GM23248 (cell line): Measurements from ENCODE around the gene DUSP15. TPM values are rescaled to one million over a fixed set of nuclear protein-coding genes. Genes with fewer than 3 reads are reported as not detected.

Experiments
- DNase-seq: peaks from one replicate; pipeline ENCODE4 v3.0.0-alpha.2; 2015
- H2AFZ ChIP-seq: fragments of 200-600 bp; sonication (generic); 2 replicates; pipeline ENCODE4 v1.6.1; 2016; ENCODE audit warnings: antibody characterized with exemption
- H3F3A ChIP-seq: fragments of 200-600 bp; sonication (generic); 2 replicates; pipeline ENCODE4 v1.6.1; 2016; ENCODE audit warnings: mild to moderate bottlenecking, antibody characterized with exemption, mixed run types; ENCODE audit not compliant: insufficient read depth
- H3K27ac ChIP-seq: fragments of 200-600 bp; sonication (generic); 2 replicates; pipeline ENCODE4 v1.5.1; 2016; ENCODE audit warnings: mild to moderate bottlenecking
- H3K27me3 ChIP-seq: fragments of 200-600 bp; sonication (generic); replicated peaks from 2 replicates; pipeline ENCODE4 v1.6.1; 2016; ENCODE audit warnings: mild to moderate bottlenecking; ENCODE audit not compliant: insufficient read depth
- H3K36me3 ChIP-seq: fragments of 200-600 bp; sonication (generic); 2 replicates; pipeline ENCODE4 v1.6.1; 2016; ENCODE audit warnings: low read depth, mild to moderate bottlenecking
- H3K4me1 ChIP-seq: fragments of 200-600 bp; sonication (generic); 2 replicates; pipeline ENCODE4 v1.6.1; 2016; ENCODE audit warnings: mild to moderate bottlenecking; ENCODE audit not compliant: insufficient read depth
- H3K4me2 ChIP-seq: fragments of 200-600 bp; sonication (generic); one replicate; pipeline ENCODE4 v1.6.1; 2016; ENCODE audit warnings: mild to moderate bottlenecking; ENCODE audit not compliant: unreplicated experiment
- H3K4me3 ChIP-seq: fragments of 200-600 bp; sonication (generic); 2 replicates; pipeline ENCODE4 v1.5.1; 2016; ENCODE audit warnings: mild to moderate bottlenecking
- H3K79me2 ChIP-seq: fragments of 200-600 bp; sonication (generic); 2 replicates; pipeline ENCODE4 v1.6.1; 2016; ENCODE audit warnings: mild to moderate bottlenecking; ENCODE audit not compliant: insufficient read depth
- H3K9ac ChIP-seq: fragments of 200-600 bp; sonication (generic); 2 replicates; pipeline ENCODE4 v1.6.1; 2016; ENCODE audit warnings: mild to moderate bottlenecking
- H3K9me2 ChIP-seq: fragments of 200-600 bp; sonication (generic); 2 replicates; pipeline ENCODE4 v1.6.1; 2016; ENCODE audit warnings: mixed run types, mild to moderate bottlenecking, moderate library complexity; ENCODE audit not compliant: insufficient read depth
- H3K9me3 ChIP-seq: fragments of 200-600 bp; sonication (generic); one replicate; pipeline ENCODE4 v1.6.1; 2017; ENCODE audit warnings: low read depth
- H4K20me1 ChIP-seq: fragments of 200-600 bp; sonication (generic); 2 replicates; pipeline ENCODE4 v1.6.0; 2016; ENCODE audit not compliant: insufficient read depth
- EZH2 ChIP-seq: fragments of 200-600 bp; sonication (generic); IDR thresholded peaks from 2 replicates; pipeline ENCODE4 v1.6.1; 2018; ENCODE audit warnings: antibody characterized with exemption, mild to moderate bottlenecking; ENCODE audit not compliant: insufficient read depth, poor library complexity, severe bottlenecking
- EZH2phosphoT487 ChIP-seq: fragments of 200-600 bp; sonication (generic); IDR thresholded peaks from 2 replicates; pipeline ENCODE4 v1.6.1; 2018; ENCODE audit warnings: antibody characterized with exemption, moderate library complexity, mild to moderate bottlenecking, low read depth; ENCODE audit not compliant: insufficient read depth
- WGBS, 2 experiments: methylation state at CpG; one replicate each; pipeline ENCODE4 v1.1.6; 2015 to 2017; ENCODE audit warnings: low lambda C conversion rate in 2 of 2, low coverage in 1 of 2; ENCODE audit errors: missing lambda C conversion rate in 2 of 2; 5-methylcytosine and 5-hydroxymethylcytosine counted together
- in situ Hi-C: fragments of 300-500 bp; cut with MboI; formaldehyde crosslinking; loops from 2 replicates; pipeline ENCODE4 v1.15.0; 2020
- polyA plus RNA-seq: library from polyadenylated mRNA; unstranded; fragments of >200 nt; fragmentation: Nextera tagmentation; extraction: Ambion mirVana; gene quantifications from 2 replicates; pipeline ENCODE4 v1.2.1, GENCODE V29; 2016
- total RNA-seq: library from RNA; depleted of rRNA; stranded (reverse); fragments of >200 nt; shearing (Covaris generic); gene quantifications from 2 replicates; pipeline ENCODE4 v1.2.3, GENCODE V29; 2014

The DUSP15 gene
- total and polyA plus RNA-seq, 2 experiments from 2014 or later: not detected

DNA sequence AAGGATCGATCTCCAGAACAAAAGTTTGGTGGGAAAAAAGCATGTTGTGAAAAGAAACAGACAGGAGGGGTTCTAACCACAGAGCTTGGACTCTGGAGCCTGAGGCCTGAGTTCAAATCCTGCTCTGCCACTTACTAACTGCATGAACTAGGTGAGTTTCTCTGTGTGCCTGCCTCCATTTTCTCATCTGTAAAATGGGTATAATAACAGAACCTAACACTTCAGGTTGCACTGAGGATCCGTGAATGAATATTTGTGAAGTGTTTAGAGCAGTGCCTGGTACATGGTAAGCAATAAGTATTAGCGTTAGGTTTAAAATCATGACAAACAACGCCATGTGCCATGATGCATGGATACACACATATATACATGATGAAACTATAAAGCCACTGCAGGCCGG is 36.7 kb upstream of the DUSP15 start:
- Histone ChIP-seq H3K4me1 (no peaks in the 10 kb centered on the region), H4K20me1 (no peaks in the 10 kb centered on the region), H3K36me3 (no peaks in the 10 kb centered on the region), H3K9ac (no peak overlapping the region), H3K4me2 (no peak overlapping the region), H3K27ac (no peak overlapping the region), H3K27me3 (peaks cover 8% of the 10 kb centered on the region), H3K9me3 (no peaks in the 10 kb centered on the region), H3K9me2 (no peaks in the 10 kb centered on the region), H3K4me3 (no peak overlapping the region), H3F3A (no peaks in the 10 kb centered on the region), H3K79me2 (no peaks in the 10 kb centered on the region), H2AFZ (no peak overlapping the region)
- DNase-seq: no peak
- in situ Hi-C loops: no loop called here
- 56 to 58% methylated on average over 5 of the region's 5 CpGs for WGBS, 2 experiments
- TF ChIP-seq EZH2 (no peak), EZH2phosphoT487 (no peak)

DNA sequence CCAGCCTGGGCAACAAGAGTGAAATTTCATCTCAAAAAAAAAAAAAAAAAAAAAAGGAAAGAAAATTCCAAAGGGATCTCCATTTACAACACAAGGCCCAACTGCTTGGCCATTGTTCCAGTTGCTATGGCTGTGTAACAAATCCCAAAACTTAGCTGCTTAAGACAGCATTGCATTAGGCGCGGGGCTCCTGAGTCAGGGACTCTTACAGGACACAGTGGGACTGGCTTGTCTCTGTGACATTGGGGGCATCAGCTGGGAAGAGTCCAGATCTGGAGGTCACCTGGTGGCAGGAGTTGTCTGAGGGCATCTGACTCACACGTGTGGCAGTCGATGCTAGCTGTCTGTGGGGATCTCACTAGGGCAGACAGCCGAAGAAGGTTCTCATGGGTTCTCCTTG is 35.7 kb upstream of the DUSP15 start:
- 50 to 59% methylated on average over 5 of the region's 5 CpGs for WGBS, 2 experiments
- H3K36me3 ChIP-seq: no peaks in the 10 kb centered on the region
- in situ Hi-C loops: no loop called here
- H3K4me1 ChIP-seq: no peaks in the 10 kb centered on the region
- H3K4me3 ChIP-seq: no peak overlapping the region
- no peak overlapping the region for H3K9ac ChIP-seq
- no peaks in the 10 kb centered on the region for H3K79me2 ChIP-seq
- DNase-seq: no peak
- no peaks in the 10 kb centered on the region for H3K9me2 ChIP-seq
- TF ChIP-seq EZH2phosphoT487 (no peak), EZH2 (no peak)
- H2AFZ ChIP-seq: no peak overlapping the region
- H3K27ac ChIP-seq: no peak overlapping the region
- peaks cover 5% of the 10 kb centered on the region for H3K27me3 ChIP-seq
- H4K20me1 ChIP-seq: no peaks in the 10 kb centered on the region
- H3F3A ChIP-seq: no peaks in the 10 kb centered on the region
- H3K9me3 ChIP-seq: no peaks in the 10 kb centered on the region
- no peak overlapping the region for H3K4me2 ChIP-seq

DNA sequence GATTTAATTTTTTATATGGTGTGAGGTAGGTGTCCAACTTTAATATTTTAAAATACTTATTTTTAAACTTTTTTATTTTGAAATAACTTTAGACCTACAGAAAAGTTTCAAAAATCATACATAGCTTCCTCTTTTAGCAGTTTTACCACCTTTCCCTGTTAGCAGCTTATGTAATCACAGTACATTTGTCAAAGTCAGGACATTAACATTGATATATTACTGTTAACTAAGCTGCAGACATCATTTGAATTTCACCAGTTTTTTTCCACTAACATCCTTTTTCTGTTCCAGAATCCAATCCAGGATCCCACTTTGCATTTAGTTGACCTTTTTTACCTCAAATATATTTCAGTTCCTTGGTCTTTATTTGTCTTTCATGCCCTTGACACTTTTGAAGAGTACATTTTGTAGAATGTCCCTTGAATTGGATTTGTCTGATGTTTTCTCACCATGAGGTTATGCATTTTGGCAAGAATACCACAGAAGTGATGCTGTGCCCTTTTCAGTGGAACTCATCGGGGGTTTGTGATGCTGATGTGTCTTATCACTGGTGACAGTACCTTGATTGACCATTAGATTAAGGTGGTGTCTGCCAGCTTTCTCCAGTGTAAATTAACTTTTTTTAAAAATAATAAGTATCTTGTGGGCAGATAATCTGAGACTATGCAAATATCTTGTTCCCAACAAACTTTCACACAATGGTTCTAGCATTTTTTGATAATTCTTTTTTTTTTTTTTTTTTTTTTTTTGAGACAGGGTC is 33.5 kb upstream of the DUSP15 start:
- no peak for TF ChIP-seq EZH2phosphoT487
- TF ChIP-seq EZH2: no peak
- WGBS, 2 experiments: 20 to 21% methylated on average over 1 of the region's 1 CpG
- H2AFZ ChIP-seq: no peak overlapping the region
- H3K4me3 ChIP-seq: no peak overlapping the region
- no peaks in the 10 kb centered on the region for H3K9me2 ChIP-seq
- H3K4me1 ChIP-seq: no peaks in the 10 kb centered on the region
- no peaks in the 10 kb centered on the region for H3K36me3 ChIP-seq
- H3K4me2 ChIP-seq: no peak overlapping the region
- H3K27ac ChIP-seq: no peak overlapping the region
- no peaks in the 10 kb centered on the region for H3F3A ChIP-seq
- in situ Hi-C loops: no loop called here
- DNase-seq: no peak
- H3K9me3 ChIP-seq: no peaks in the 10 kb centered on the region
- H3K9ac ChIP-seq: no peak overlapping the region
- H3K79me2 ChIP-seq: no peaks in the 10 kb centered on the region
- H4K20me1 ChIP-seq: no peaks in the 10 kb centered on the region
- H3K27me3 ChIP-seq: peaks cover 5% of the 10 kb centered on the region; the same call in 1 of the 2 replicates

- DNase-seq: no peak
- Histone ChIP-seq H3K36me3 (no peaks in the 10 kb centered on the region), H3K9me3 (no peaks in the 10 kb centered on the region), H2AFZ (no peak overlapping the region), H3K79me2 (no peaks in the 10 kb centered on the region), H3K27me3 (peaks cover 5% of the 10 kb centered on the region; the same call in 1 of the 2 replicates), H3K9me2 (no peaks in the 10 kb centered on the region), H3K4me2 (no peak overlapping the region), H3K4me3 (no peak overlapping the region), H3K4me1 (no peaks in the 10 kb centered on the region), H4K20me1 (no peaks in the 10 kb centered on the region), H3F3A (no peaks in the 10 kb centered on the region), H3K9ac (no peak overlapping the region), H3K27ac (no peak overlapping the region)
- 65 to 70% methylated on average over 6 of the region's 6 CpGs for WGBS, 2 experiments
- in situ Hi-C loops: no loop called here
- TF ChIP-seq EZH2 (no peak), EZH2phosphoT487 (no peak)
Observed at GRCh38 chr20:31901615-31902014, 31.3 kb upstream of the DUSP15 start.

DNA sequence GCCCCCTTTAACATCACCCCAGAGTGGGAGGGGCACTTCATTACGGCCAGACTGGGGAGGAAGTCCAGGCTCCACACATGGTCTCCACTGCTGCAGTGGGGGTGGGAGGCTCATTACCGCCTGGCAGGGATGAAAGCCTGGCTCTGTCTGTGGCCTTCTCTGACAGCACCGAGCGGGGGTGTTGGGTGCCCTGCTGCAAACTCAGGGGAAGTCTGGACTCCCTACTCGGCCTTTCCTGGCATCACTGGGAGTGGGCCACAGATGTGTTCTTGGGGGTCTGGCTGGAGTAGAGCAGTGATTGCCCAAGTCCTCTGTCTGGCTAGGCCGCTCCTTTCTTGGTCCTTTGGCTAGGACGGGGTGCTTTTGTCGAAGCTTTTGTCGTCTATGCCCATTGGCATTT is 27.2 kb upstream of the DUSP15 start:
- no peak for DNase-seq
- Histone ChIP-seq H3K9ac (no peak overlapping the region), H3K36me3 (no peaks in the 10 kb centered on the region), H3K4me3 (no peak overlapping the region), H3K4me2 (no peak overlapping the region), H4K20me1 (no peaks in the 10 kb centered on the region), H3K9me2 (no peaks in the 10 kb centered on the region), H3K4me1 (no peaks in the 10 kb centered on the region), H3F3A (no peaks in the 10 kb centered on the region), H3K79me2 (no peaks in the 10 kb centered on the region), H2AFZ (no peak overlapping the region), H3K27ac (no peak overlapping the region), H3K27me3 (peaks cover 5% of the 10 kb centered on the region), H3K9me3 (no peaks in the 10 kb centered on the region)
- WGBS, 2 experiments: 41 to 50% methylated on average over 9 of the region's 9 CpGs
- TF ChIP-seq EZH2phosphoT487 (no peak), EZH2 (no peak)
- in situ Hi-C loops: no loop called here
